DMS114 treated with DMSO at 0.1 percent for 48 hours (cell line): ENCODE measurements around the gene CCDC158.
"Not testable (repeated sequence)": the region's sequence is repeated elsewhere in the genome, so short reads cannot be mapped to it uniquely, and the experiment has no call there.

Source experiments
- DNase-seq: peaks from one replicate; lab custom pipeline; 2025; ENCODE audit not compliant: unreplicated experiment; lab: John Stamatoyannopoulos, UW

Gene CCDC158

DNA sequence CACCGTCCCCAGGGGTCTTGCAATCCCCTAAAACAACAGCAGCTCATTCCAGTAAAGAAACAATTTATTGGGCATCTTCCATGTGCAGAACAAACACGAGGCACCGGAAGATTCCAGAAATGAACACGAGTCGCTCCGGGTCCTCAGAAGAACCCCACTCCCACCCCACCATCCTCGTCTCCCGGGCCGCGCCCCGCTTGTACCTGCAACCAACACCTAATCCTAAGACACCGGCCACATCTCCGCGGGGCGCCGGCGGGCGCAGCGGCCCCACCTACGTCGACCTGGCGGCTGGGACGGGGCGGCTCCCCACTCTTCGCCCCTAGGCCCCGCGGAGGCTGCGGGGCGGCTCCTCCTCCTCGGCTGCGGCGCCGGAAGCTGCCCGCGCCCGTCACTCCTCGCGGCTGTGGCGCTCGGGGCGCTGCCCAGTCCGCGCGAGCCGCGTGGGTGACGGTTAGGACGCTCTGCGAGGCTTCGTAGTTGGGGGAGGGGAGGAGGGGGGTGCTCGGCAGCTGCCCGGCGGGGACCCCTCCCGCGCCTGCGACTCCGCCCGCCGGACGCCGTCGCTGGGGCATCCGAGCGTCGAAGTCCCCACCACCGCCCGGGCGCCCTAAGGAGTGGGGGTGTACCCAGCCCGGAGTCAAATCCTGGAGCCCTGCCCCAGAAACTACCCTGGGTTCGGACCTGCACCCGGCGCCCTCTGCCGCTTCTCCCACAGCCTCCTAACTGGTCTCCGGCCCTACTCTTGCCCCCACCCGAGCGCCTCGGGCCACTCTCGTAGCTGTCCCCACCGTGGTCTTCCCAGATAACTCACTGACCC is at the start of gene CCDC158:
Gene CCDC158, minus strand, starts transcription at position 380 of the 820 bp plus-strand sequence. CDS start 17,934 bp downstream, outside the sequence.
- no peak for DNase-seq

- DNase-seq = no peak
Observed at GRCh38 chr4:76470532-76470931, 49.6 kb upstream of the CCDC158 start.

DNA sequence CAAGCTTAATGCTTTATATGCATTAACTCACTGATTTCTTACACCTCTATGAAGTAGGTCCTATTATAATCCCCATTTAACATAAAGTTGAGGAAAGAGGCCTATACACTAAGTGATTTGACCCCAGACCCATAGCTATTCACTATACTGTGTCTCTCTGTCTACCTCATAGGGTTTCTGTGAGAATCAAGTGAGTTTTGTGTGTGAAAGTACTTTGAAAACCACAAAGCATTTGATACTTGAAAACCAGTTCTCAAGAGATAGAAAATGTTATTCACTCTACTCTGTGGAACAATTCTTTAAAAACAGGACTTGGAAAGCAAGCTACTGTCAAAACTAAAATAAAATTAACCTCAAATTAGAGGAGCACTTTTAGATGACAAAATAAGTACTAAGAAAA is 49.1 kb upstream of the CCDC158 start:
- DNase-seq = no peak

DNA sequence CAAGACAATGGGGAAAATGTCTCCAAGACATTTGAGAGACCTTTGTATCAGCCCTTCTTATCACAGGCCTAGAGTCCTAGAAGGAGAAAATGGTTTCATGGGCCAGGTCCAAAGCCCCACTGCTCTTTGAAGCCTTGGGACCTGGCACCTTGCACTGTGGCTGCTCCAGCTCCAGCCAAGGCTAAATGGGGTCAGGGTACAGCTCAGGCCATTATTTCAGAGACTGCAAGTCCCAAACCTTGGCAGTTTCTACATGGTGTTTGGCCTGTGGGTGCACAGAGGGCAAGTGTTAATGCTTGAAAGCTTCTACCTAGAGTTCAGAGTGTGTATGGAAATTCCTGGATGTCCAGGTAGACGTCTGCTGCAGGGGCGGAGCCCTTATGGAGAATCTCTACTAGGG is 42.6 kb upstream of the CCDC158 start:
- no peak for DNase-seq

DNA sequence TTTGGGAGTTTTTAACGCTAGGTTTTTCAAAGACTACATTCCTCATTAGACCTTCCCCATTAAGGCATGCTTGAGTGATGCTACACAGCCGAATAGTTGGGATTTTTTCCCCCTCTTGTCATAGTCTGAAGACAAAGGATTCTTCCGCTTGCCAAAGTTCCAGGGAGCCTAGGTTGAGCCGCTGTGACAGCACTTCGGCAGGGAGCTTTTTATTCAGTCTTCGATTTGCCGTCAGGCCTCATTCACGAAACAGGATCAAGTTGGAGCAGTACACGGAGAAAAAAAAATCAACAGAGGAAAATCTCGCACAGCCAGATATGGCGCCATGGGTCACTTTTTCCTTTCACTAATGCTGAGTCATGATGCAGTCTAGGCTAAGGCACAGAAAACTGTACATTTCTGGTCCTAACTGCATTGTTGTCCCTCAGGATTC is 38.4 kb upstream of the CCDC158 start:
- no peak for DNase-seq

- no peak for DNase-seq
Observed at GRCh38 chr4:76458825-76459224, 37.9 kb upstream of the CCDC158 start.

DNA sequence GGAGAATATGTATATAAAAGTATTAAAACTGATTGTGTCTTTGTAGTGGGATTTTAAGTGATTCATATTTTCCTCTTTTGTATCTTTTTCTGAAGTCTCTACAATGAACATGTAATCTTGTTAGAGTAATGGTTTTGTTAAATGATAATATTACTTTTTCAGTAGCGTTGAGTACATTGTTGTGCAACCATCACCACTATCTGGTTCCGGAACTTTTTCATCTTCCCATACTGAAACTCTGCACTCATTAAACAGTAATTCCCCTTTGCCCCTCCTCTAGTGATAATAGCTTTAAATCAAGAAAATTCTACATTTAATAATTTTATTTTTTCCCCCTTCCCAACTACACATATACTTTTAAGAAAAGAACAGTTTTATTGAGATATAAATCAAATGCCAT is 37.4 kb upstream of the CCDC158 start:
- DNase-seq = no peak

- DNase-seq = no peak
Observed at GRCh38 chr4:76457885-76458284, 36.9 kb upstream of the CCDC158 start.

DNA sequence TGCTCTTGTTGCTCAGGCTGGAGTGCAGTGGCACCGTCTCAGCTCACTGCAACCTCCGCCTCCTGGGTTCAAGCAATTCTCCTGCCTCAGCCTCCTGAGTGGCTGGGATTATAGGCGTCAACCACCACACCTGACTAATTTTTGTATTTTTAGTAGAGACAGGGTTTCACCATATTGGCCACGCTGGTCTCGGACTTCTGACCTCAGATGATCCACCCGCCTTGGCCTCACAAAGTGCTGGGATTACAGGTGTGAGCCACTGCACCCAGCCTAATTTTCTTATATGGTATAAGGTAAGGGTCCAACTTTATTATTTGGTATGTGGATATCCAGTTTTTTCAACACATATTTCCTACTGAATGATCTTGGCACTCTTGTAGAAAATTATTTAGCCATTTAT is 33.1 kb upstream of the CCDC158 start:
- not testable (repeated sequence) for DNase-seq

DNA sequence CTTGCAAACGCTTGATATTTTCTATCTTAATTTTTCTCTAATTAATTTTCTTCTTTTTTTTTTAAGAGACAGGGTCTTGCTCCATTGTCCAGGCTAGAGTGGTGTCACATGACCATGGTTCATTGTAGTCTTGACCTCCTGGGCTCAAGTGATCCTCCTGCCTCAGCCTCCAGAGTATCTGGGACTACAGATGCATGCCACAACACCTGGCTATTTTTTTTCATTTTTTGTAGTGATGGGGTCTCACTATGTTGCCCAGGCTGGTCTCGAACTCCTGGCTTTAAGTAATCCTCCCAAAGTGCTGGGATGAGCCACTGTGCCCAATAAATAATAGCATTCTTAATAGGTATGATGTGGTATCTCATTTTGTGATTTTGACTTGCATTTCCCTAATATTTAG is 32.3 kb upstream of the CCDC158 start:
- DNase-seq = no peak

DNA sequence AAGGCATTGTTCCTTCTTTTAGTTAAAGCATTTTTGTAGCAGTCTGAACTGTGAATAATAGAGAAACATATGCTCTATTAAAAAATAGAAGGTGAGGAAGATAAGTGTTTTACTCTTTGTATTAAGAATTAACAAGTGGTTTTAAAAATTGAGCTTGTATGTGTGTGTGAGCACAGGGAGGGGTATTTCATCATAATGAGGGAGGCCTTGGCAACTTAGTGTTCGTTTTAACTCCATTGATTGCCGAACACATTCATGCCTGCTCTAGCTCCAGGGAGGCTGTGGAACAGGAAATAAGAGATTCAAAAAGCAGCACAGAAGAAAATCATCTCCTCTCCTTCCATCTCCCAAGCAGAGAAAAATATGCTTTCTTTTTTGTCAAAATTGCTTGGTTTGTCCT is 28.9 kb upstream of the CCDC158 start:
- DNase-seq = no peak

DNA sequence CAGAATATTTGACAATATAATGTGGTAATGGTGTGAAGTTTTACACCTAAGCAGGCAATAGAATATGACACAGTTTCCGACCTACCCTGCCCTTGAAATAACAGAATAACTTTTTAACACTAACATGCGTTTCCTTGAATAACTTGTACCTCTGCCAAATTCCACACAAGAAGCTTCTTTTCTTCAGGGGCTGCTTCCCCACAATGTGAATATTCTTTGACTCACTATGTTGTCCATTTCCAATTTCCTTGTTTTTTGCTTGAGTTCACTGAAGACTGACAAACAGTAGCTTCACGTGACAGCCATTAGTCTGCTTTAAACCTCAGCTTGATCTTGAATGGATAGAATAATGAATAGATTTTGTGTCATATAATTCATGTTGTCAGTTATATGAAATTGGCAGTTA is 28.4 kb upstream of the CCDC158 start:
- no peak for DNase-seq

- no peak for DNase-seq
Observed at GRCh38 chr4:76448211-76448610, 27.3 kb upstream of the CCDC158 start.

DNA sequence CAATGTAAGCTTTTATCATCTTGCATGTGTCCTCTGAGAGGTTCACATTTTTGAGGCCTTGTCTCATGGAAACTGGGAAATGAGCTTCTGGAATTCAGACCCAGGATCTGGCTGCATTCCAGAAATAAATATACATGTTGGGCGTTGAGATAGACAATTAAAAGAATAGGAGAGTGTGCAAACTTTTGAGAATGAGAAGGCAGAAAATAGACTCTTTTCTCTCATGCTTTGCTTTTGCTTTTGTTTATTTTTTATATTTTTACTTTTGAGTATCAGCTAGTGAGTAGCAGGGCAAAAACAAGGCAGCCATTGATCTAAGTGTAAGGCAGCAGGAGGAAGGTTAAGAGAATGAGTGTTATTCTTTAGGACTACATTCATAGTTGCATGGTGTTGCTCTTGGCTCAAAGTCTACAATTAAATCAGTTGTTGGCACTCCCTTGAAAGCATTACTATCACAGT is 26.5 kb upstream of the CCDC158 start:
- DNase-seq = no peak

DNA sequence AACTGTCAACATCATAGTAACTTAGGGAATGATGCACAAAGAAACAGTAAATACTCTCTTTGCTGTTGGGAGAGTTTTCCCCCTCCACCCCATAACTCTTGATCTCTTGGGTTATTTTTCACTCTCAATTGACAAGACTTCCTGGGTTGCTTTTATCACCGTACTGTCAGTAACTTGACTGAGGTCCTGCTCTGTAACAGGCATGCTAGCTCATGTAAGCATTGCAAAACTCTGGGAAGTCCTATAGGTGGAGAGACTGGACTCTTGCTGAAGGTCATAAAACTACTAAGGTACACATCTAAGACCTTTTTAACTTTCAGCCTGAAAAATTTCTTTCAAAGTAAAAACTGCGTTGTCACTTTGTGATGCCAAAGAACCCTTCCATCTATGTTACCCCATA is 25.0 kb upstream of the CCDC158 start:
- DNase-seq = no peak

- no peak for DNase-seq
Observed at GRCh38 chr4:76443376-76443775, 22.4 kb upstream of the CCDC158 start.

GRCh38 chr4:76442807-76443206 is 21.9 kb upstream of the CCDC158 start:
- DNase-seq = no peak

DNA sequence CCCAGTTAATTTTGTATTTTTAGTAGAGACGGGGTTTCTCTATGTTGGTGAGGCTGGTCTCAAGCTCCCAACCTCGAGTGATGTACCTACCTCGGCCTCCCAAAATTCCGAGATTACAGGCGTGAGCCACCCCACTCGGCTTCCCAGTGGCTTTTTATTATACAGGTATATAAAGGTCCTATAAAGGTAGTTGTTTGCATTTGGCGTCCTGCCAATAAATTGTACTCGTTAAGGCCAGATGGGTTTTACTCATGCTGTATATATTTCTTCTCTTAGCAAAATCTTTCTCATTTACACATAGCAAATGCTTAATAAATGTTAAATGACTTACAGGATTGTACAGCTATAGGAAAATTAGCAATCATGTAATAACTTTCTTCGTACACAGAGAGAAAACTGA is 20.9 kb upstream of the CCDC158 start:
- DNase-seq = no peak

DNA sequence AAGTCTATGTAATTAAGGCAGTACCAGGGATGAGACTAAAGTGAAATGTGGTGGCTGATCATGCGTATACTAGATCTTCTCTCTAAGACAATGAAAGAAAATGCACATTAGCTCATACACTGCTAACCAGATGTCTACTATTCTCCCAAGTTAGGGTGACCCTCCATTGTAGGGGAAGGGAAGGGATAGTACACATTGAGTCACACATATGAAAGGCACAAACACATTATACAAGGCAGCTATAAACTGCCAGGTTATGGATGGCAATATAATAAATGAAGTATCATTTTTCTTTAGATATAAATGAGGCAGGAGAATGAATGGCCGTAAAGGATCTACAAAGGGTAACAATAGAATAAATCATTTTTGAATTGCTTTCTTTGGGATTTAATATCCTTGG is 18.6 kb upstream of the CCDC158 start:
- no peak for DNase-seq

GRCh38 chr4:76435528-76436319 is 14.8 kb upstream of the CCDC158 start:
- no peak for DNase-seq

- DNase-seq = no peak
Observed at GRCh38 chr4:76434901-76435527, 14.1 kb upstream of the CCDC158 start, which contains the start of gene SHROOM3. SHROOM3 (plus strand) TSS chr4:76435229; CDS start chr4:76436053, 824 bp downstream.
